Measurements from ENCODE around the gene CCDC110. TPM values are rescaled to one million over a fixed set of nuclear protein-coding genes. Genes with fewer than 3 reads are reported as not detected.

CCDC110 gene
- total and polyA plus RNA-seq, 2 donors (not counting 3 experiments of a cell fraction or from before 2014, with no cell fraction given), result 0.25 to 0.71 TPM

DNA sequence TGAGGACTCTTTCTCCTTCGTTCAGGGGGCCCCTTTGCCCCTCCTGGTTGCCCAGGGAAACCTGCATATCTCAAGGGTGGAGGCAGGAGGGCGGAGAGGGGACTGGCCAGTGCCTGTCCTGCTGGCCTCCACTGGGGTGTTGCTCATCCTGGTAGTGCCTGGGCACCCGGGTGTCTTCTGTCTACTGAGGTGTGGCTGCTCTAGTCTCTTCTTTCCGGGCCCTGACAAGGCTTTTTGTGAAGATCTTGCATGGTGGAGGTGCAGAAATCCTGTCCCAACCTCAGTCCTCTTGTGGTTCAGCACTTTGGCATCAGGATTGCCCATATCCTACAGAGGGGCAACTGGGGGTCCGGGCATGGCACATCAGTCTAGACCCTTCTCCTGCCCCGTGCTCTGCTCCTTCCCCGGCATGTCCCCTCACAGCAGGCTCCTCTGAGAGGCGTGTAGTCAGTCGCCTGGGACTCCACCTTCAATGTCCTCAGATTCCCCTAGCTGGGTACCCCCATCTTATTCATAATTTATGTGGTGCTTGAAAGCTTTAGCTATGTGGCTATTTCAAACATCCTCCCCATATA lies 1.9 kb downstream of the CCDC110 start:
- TF ChIP-seq MYC (IDR thresholded peaks at IDR 0.05; ENCODE audit: low read depth, low read length) (no peak), JUN (IDR thresholded peaks at IDR 0.05; ENCODE audit: borderline replicate concordance, insufficient read depth, insufficient read length, low read depth) (no peak), GATA2 (IDR thresholded peaks at IDR 0.05; ENCODE audit: insufficient read depth, insufficient read length, low read depth, low read length) (no peak), POLR2AphosphoS5 (IDR thresholded peaks at IDR 0.05; ENCODE audit: insufficient read depth, low read depth, low read length) (no peak), POLR2A (IDR thresholded peaks at IDR 0.05; ENCODE audit: low read depth, low read length) (no peak), FOS (IDR thresholded peaks at IDR 0.05; ENCODE audit: borderline replicate concordance, insufficient read depth, low read length) (no peak), CTCF (IDR thresholded peaks at IDR 0.05; ENCODE audit: extremely low read depth in 1 of 2, insufficient read depth in 1 of 2, low read depth in 1 of 2, low read length in 2 of 2) (no peak), EZH2 (IDR thresholded peaks at IDR 0.05; ENCODE audit: borderline replicate concordance, low read depth, low read length, severe bottlenecking) (no peak)
- TF ChIP-seq, protein P1, sequence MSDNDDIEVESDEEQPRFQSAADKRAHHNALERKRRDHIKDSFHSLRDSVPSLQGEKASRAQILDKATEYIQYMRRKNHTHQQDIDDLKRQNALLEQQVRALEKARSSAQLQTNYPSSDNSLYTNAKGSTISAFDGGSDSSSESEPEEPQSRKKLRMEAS (IDR thresholded peaks at IDR 0.05; ENCODE audit: insufficient read depth, insufficient read length), result no peak
- no TSS peak for BruUV-seq (replicated peaks)
- H3K79me2 ChIP-seq (ENCODE audit: control insufficient read depth, insufficient read depth, low read length), result no peaks in the 10 kb centered on the region
- ChIA-PET CTCF (no interaction called here), POLR2A (no interaction called here)
- dilution Hi-C loops (cut with MboI; ENCODE audit: extremely low pct_ligation_motif_present, low sequenced_read_pairs) (no loop called here), intact Hi-C loops (cut with micrococcal nuclease) (loop anchor here (2.0 kb wide), 1 partner anchor 97 kb away; no protein-coding TSS in a partner anchor)
- H3K4me2 ChIP-seq (ENCODE audit: insufficient read depth, low read length), result no peak overlapping the region
- no peaks in the 10 kb centered on the region for H3K36me3 ChIP-seq (ENCODE audit: control insufficient read depth in 2 of 2, extremely low read depth in 1 of 2, insufficient read depth in 2 of 2, low read length in 2 of 2)
- H3K9ac ChIP-seq (replicated peaks; ENCODE audit: extremely low read depth, insufficient read depth, low read length), result no peak overlapping the region
- H3K4me1 ChIP-seq (ENCODE audit: control insufficient read depth, extremely low read depth, insufficient read depth, low read length), result peaks cover 18% of the 10 kb centered on the region
- no peak overlapping the region for H3K4me3 ChIP-seq (replicated peaks in 1 of 3; ENCODE audit: insufficient read depth in 1 of 3, low read depth in 1 of 3, low read length in 3 of 3)
- H3K27me3 ChIP-seq (ENCODE audit: control insufficient read depth in 2 of 2, insufficient read depth in 2 of 2, low read length in 2 of 2), result peaks cover 15% of the 10 kb centered on the region in 2 experiments
- H3K9me3 ChIP-seq (replicated peaks; ENCODE audit: control insufficient read depth, insufficient read depth, low read length), result no peaks in the 10 kb centered on the region
- H3K9me1 ChIP-seq (replicated peaks; ENCODE audit: control insufficient read depth, extremely low read depth, insufficient read depth, low read length), result no peaks in the 10 kb centered on the region
- H2AFZ ChIP-seq (ENCODE audit: low read depth, low read length), result no peak overlapping the region
- DNase-seq (ENCODE audit: low read depth, low spot score), result no peak
- no peak overlapping the region for H3K27ac ChIP-seq (ENCODE audit: insufficient read depth, low read depth, low read length)
- FAIRE-seq, result no peak
- H4K20me1 ChIP-seq (replicated peaks; ENCODE audit: control insufficient read depth, extremely low read depth, insufficient read depth, low read length), result no peaks in the 10 kb centered on the region

All from endothelial cell of umbilical vein (primary cell).